GM19455 (cell line): ENCODE results near the gene ABCA6.

Experiments used
- ATAC-seq: cut with Tn5 transposase; IDR thresholded peaks from one replicate; pipeline ENCODE4 v1.9.1; 2021; ENCODE audit not compliant: unreplicated experiment

The ABCA6 gene

GRCh38 chr17:69050999-69051775 is 90.5 kb downstream of the ABCA6 start:
- no peak for ATAC-seq

- ATAC-seq, result no peak
Observed at GRCh38 chr17:69048634-69049033, 93.1 kb downstream of the ABCA6 start.

GRCh38 chr17:69047368-69048263 is 94.1 kb downstream of the ABCA6 start:
- ATAC-seq, result no peak

GRCh38 chr17:69046121-69046807 is 95.4 kb downstream of the ABCA6 start:
- ATAC-seq, result no peak

GRCh38 chr17:69045646-69046045 is 96.0 kb downstream of the ABCA6 start:
- ATAC-seq, result no peak

- ATAC-seq, result no peak
Observed at GRCh38 chr17:69044371-69044770, 97.3 kb downstream of the ABCA6 start.

GRCh38 chr17:69043098-69043734 is 98.5 kb downstream of the ABCA6 start:
- ATAC-seq, result no peak

GRCh38 chr17:69042308-69042707 is 99.4 kb downstream of the ABCA6 start:
- ATAC-seq, result no peak

- no peak for ATAC-seq
Observed at GRCh38 chr17:69031839-69032238, 109.9 kb downstream of the ABCA6 start.

GRCh38 chr17:69030169-69030568 is 111.5 kb downstream of the ABCA6 start:
- ATAC-seq, result no peak
